Mononuclear cell (primary cell): Measurements from ENCODE around the gene BOD1L1. TPM values are rescaled to one million over a fixed set of nuclear protein-coding genes. Genes with fewer than 3 reads are reported as not detected.
"Not testable (repeated sequence)": the region's sequence is repeated elsewhere in the genome, so short reads cannot be mapped to it uniquely, and the experiment has no call there.

Experiments used
- H3K27me3 ChIP-seq: 2 replicates; pipeline ENCODE4 v1.6.0; 2011; ENCODE audit warnings: low read length, control low read depth; ENCODE audit not compliant: insufficient read depth
- H3K4me1 ChIP-seq: 2 replicates; pipeline ENCODE4 v1.5.1; 2011; ENCODE audit warnings: mild to moderate bottlenecking, low read length, control low read depth; ENCODE audit not compliant: insufficient read depth
- H3K4me3 ChIP-seq: 2 replicates; pipeline ENCODE4 v1.5.1; 2011; ENCODE audit warnings: mild to moderate bottlenecking, low read length, moderate library complexity
- H3K9me3 ChIP-seq: 2 replicates; pipeline ENCODE4 v1.5.1; 2011; ENCODE audit warnings: low read depth, mild to moderate bottlenecking, control low read depth, low read length
- total RNA-seq: library from RNA; depleted of rRNA; stranded (reverse); fragments of >200 nt; gene quantifications from one replicate; pipeline ENCODE4 v1.2.3, GENCODE V29; 2012

BOD1L1 gene
- total RNA-seq, 1 donor = 48.7 TPM

- Histone ChIP-seq H3K4me3 (no peak overlapping the region), H3K27me3 (no peaks in the 10 kb centered on the region), H3K4me1 (peaks cover 24% of the 10 kb centered on the region), H3K9me3 (no peaks in the 10 kb centered on the region)
Observed at GRCh38 chr4:13597604-13598003, 29.9 kb downstream of the BOD1L1 start.

- peaks cover 22% of the 10 kb centered on the region for H3K4me1 ChIP-seq
- H3K9me3 ChIP-seq = no peaks in the 10 kb centered on the region
- H3K4me3 ChIP-seq = no peak overlapping the region
- H3K27me3 ChIP-seq = no peaks in the 10 kb centered on the region
Observed at GRCh38 chr4:13597141-13597540, 30.4 kb downstream of the BOD1L1 start.

- Histone ChIP-seq H3K9me3 (no peaks in the 10 kb centered on the region), H3K4me1 (no peaks in the 10 kb centered on the region), H3K4me3 (no peak overlapping the region), H3K27me3 (no peaks in the 10 kb centered on the region)
Observed at GRCh38 chr4:13592220-13592619, 35.3 kb downstream of the BOD1L1 start.

- Histone ChIP-seq H3K9me3 (no peaks in the 10 kb centered on the region), H3K27me3 (no peaks in the 10 kb centered on the region), H3K4me1 (no peaks in the 10 kb centered on the region), H3K4me3 (no peak overlapping the region)
Observed at GRCh38 chr4:13590766-13591165, 36.8 kb downstream of the BOD1L1 start.

GRCh38 chr4:13588954-13589353 is 38.6 kb downstream of the BOD1L1 start:
- no peaks in the 10 kb centered on the region for H3K4me1 ChIP-seq
- H3K9me3 ChIP-seq = no peaks in the 10 kb centered on the region
- H3K27me3 ChIP-seq = no peaks in the 10 kb centered on the region
- no peak overlapping the region for H3K4me3 ChIP-seq

- Histone ChIP-seq H3K9me3 (no peaks in the 10 kb centered on the region), H3K4me1 (peaks cover 6% of the 10 kb centered on the region), H3K27me3 (no peaks in the 10 kb centered on the region), H3K4me3 (no peak overlapping the region)
Observed at GRCh38 chr4:13584481-13584880, 43.0 kb downstream of the BOD1L1 start.

- Histone ChIP-seq H3K4me1 (peaks cover 6% of the 10 kb centered on the region), H3K4me3 (no peak overlapping the region), H3K27me3 (no peaks in the 10 kb centered on the region)
Observed at GRCh38 chr4:13580036-13580435, 47.5 kb downstream of the BOD1L1 start.

GRCh38 chr4:13577660-13578059 is 49.9 kb downstream of the BOD1L1 start:
- no peak overlapping the region for H3K4me3 ChIP-seq
- H3K27me3 ChIP-seq = no peaks in the 10 kb centered on the region
- H3K9me3 ChIP-seq = no peaks in the 10 kb centered on the region
- H3K4me1 ChIP-seq = peaks cover 6% of the 10 kb centered on the region

More at GRCh38 chr4:13580036-13580435, 47.5 kb downstream of the BOD1L1 start:
- no peaks in the 10 kb centered on the region for H3K9me3 ChIP-seq

- no peaks in the 10 kb centered on the region for H3K9me3 ChIP-seq
- H3K4me3 ChIP-seq = no peak overlapping the region
- H3K4me1 ChIP-seq = no peaks in the 10 kb centered on the region
- H3K27me3 ChIP-seq = no peaks in the 10 kb centered on the region
Observed at GRCh38 chr4:13570916-13571315, 56.6 kb downstream of the BOD1L1 start.

GRCh38 chr4:13567125-13567524 is 60.4 kb downstream of the BOD1L1 start:
- H3K4me3 ChIP-seq = no peak overlapping the region
- H3K27me3 ChIP-seq = no peaks in the 10 kb centered on the region

GRCh38 chr4:13562876-13563275 is 64.6 kb downstream of the BOD1L1 start:
- Histone ChIP-seq H3K9me3 (no peaks in the 10 kb centered on the region), H3K27me3 (no peaks in the 10 kb centered on the region), H3K4me1 (no peaks in the 10 kb centered on the region), H3K4me3 (no peak overlapping the region)

More at GRCh38 chr4:13567125-13567524, 60.4 kb downstream of the BOD1L1 start:
- Histone ChIP-seq H3K9me3 (no peaks in the 10 kb centered on the region), H3K4me1 (no peaks in the 10 kb centered on the region)

GRCh38 chr4:13561673-13562072 is 65.9 kb downstream of the BOD1L1 start:
- Histone ChIP-seq H3K4me3 (no peak overlapping the region), H3K27me3 (peaks cover 5% of the 10 kb centered on the region), H3K9me3 (no peaks in the 10 kb centered on the region), H3K4me1 (no peaks in the 10 kb centered on the region)

GRCh38 chr4:13560111-13560510 is 67.4 kb downstream of the BOD1L1 start:
- H3K4me1 ChIP-seq, H3K9me3 ChIP-seq, H3K4me3 ChIP-seq, H3K27me3 ChIP-seq: not testable (repeated sequence)

- Histone ChIP-seq H3K4me1 (no peaks in the 10 kb centered on the region), H3K9me3 (no peaks in the 10 kb centered on the region), H3K4me3 (no peak overlapping the region), H3K27me3 (peaks cover 5% of the 10 kb centered on the region)
Observed at GRCh38 chr4:13559413-13559812, 68.1 kb downstream of the BOD1L1 start.

- Histone ChIP-seq H3K9me3 (no peaks in the 10 kb centered on the region), H3K27me3 (peaks cover 9% of the 10 kb centered on the region), H3K4me1 (no peaks in the 10 kb centered on the region), H3K4me3 (no peak overlapping the region)
Observed at GRCh38 chr4:13558881-13559280, 68.6 kb downstream of the BOD1L1 start.

GRCh38 chr4:13555325-13555724 is 72.2 kb downstream of the BOD1L1 start:
- H3K4me1 ChIP-seq = no peaks in the 10 kb centered on the region

GRCh38 chr4:13553081-13553480 is 74.4 kb downstream of the BOD1L1 start:
- H3K4me3 ChIP-seq = no peak overlapping the region

More at GRCh38 chr4:13555325-13555724, 72.2 kb downstream of the BOD1L1 start:
- H3K4me3 ChIP-seq = no peak overlapping the region
- H3K27me3 ChIP-seq = peaks cover 30% of the 10 kb centered on the region
- no peaks in the 10 kb centered on the region for H3K9me3 ChIP-seq

More at GRCh38 chr4:13553081-13553480, 74.4 kb downstream of the BOD1L1 start:
- Histone ChIP-seq H3K4me1 (peaks cover 11% of the 10 kb centered on the region), H3K9me3 (no peaks in the 10 kb centered on the region), H3K27me3 (peaks cover 52% of the 10 kb centered on the region)
